Activated naive CD8-positive, alpha-beta T cell (primary cell): ENCODE data around the gene TRERF1.

Experiments used
- H3K27ac Mint-ChIP-seq: one replicate; pipeline ENCODE4 v1.8.0; 2021; ENCODE audit warnings: mixed read lengths
- H3K27me3 Mint-ChIP-seq: one replicate; pipeline ENCODE4 v1.8.0; 2021; ENCODE audit warnings: mixed read lengths
- H3K36me3 Mint-ChIP-seq: one replicate; pipeline ENCODE4 v1.8.0; 2021; ENCODE audit warnings: mixed read lengths
- H3K4me1 Mint-ChIP-seq: one replicate; pipeline ENCODE4 v1.8.0; 2021; ENCODE audit warnings: low read depth, mixed read lengths
- H3K4me3 Mint-ChIP-seq: one replicate; pipeline ENCODE4 v1.8.0; 2021; ENCODE audit warnings: mild to moderate bottlenecking, mixed read lengths
- H3K9me3 Mint-ChIP-seq: one replicate; pipeline ENCODE4 v1.8.0; 2021; ENCODE audit warnings: low read depth, mixed read lengths

Gene TRERF1

GRCh38 chr6:42419490-42420280, 32.0 kb downstream of the TRERF1 start:
- Mint-ChIP-seq H3K36me3 (peaks cover 5% of the 10 kb centered on the region), H3K27ac (peak overlapping the region; percentile 41), H3K4me3 (no peak overlapping the region), H3K27me3 (no peaks in the 10 kb centered on the region), H3K4me1 (peaks cover 80% of the 10 kb centered on the region), H3K9me3 (no peaks in the 10 kb centered on the region)

- Mint-ChIP-seq H3K27ac (no peak overlapping the region), H3K36me3 (peaks cover 3% of the 10 kb centered on the region), H3K4me1 (peaks cover 79% of the 10 kb centered on the region), H3K9me3 (no peaks in the 10 kb centered on the region), H3K27me3 (no peaks in the 10 kb centered on the region), H3K4me3 (no peak overlapping the region)
Observed at GRCh38 chr6:42418724-42419123, 33.0 kb downstream of the TRERF1 start.

GRCh38 chr6:42417641-42418112, 34.0 kb downstream of the TRERF1 start:
- H3K27me3 Mint-ChIP-seq = no peaks in the 10 kb centered on the region
- peak overlapping the region; percentile 64 for H3K27ac Mint-ChIP-seq
- peak overlapping the region; percentile 63 for H3K4me3 Mint-ChIP-seq
- H3K36me3 Mint-ChIP-seq = peaks cover 3% of the 10 kb centered on the region
- H3K4me1 Mint-ChIP-seq = peaks cover 72% of the 10 kb centered on the region
- H3K9me3 Mint-ChIP-seq = no peaks in the 10 kb centered on the region

GRCh38 chr6:42411406-42411805, 40.3 kb downstream of the TRERF1 start:
- Mint-ChIP-seq H3K4me1 (peaks cover 62% of the 10 kb centered on the region), H3K27me3 (no peaks in the 10 kb centered on the region), H3K9me3 (no peaks in the 10 kb centered on the region), H3K36me3 (peaks cover 3% of the 10 kb centered on the region), H3K27ac (peak overlapping the region; percentile 28), H3K4me3 (no peak overlapping the region)

- Mint-ChIP-seq H3K4me1 (peaks cover 60% of the 10 kb centered on the region), H3K9me3 (no peaks in the 10 kb centered on the region), H3K27ac (peak overlapping the region; percentile 42), H3K4me3 (no peak overlapping the region), H3K36me3 (peaks cover 3% of the 10 kb centered on the region), H3K27me3 (no peaks in the 10 kb centered on the region)
Observed at GRCh38 chr6:42410861-42411260, 40.9 kb downstream of the TRERF1 start.

- Mint-ChIP-seq H3K4me3 (no peak overlapping the region), H3K36me3 (peaks cover 3% of the 10 kb centered on the region), H3K27me3 (no peaks in the 10 kb centered on the region), H3K4me1 (peaks cover 55% of the 10 kb centered on the region), H3K9me3 (no peaks in the 10 kb centered on the region), H3K27ac (no peak overlapping the region)
Observed at GRCh38 chr6:42409581-42409980, 42.1 kb downstream of the TRERF1 start.

- Mint-ChIP-seq H3K4me3 (no peak overlapping the region), H3K4me1 (peaks cover 68% of the 10 kb centered on the region), H3K9me3 (no peaks in the 10 kb centered on the region), H3K27ac (peak overlapping the region; percentile 85), H3K36me3 (peaks cover 3% of the 10 kb centered on the region), H3K27me3 (no peaks in the 10 kb centered on the region)
Observed at GRCh38 chr6:42407379-42407778, 44.3 kb downstream of the TRERF1 start.

GRCh38 chr6:42406306-42407280, 45.1 kb downstream of the TRERF1 start:
- Mint-ChIP-seq H3K4me3 (no peak overlapping the region), H3K27ac (peak overlapping the region; percentile 66), H3K36me3 (peaks cover 3% of the 10 kb centered on the region)

GRCh38 chr6:42405021-42405420, 46.7 kb downstream of the TRERF1 start:
- Mint-ChIP-seq H3K9me3 (no peaks in the 10 kb centered on the region), H3K36me3 (no peaks in the 10 kb centered on the region)

More at GRCh38 chr6:42406306-42407280, 45.1 kb downstream of the TRERF1 start:
- Mint-ChIP-seq H3K4me1 (peaks cover 75% of the 10 kb centered on the region), H3K9me3 (no peaks in the 10 kb centered on the region), H3K27me3 (no peaks in the 10 kb centered on the region)

GRCh38 chr6:42404484-42404883, 47.2 kb downstream of the TRERF1 start:
- Mint-ChIP-seq H3K4me1 (peaks cover 78% of the 10 kb centered on the region), H3K9me3 (no peaks in the 10 kb centered on the region), H3K4me3 (peak overlapping the region; percentile 43), H3K27ac (peak overlapping the region; percentile 91), H3K36me3 (no peaks in the 10 kb centered on the region), H3K27me3 (no peaks in the 10 kb centered on the region)

More at GRCh38 chr6:42405021-42405420, 46.7 kb downstream of the TRERF1 start:
- Mint-ChIP-seq H3K27me3 (no peaks in the 10 kb centered on the region), H3K4me1 (peaks cover 79% of the 10 kb centered on the region), H3K4me3 (no peak overlapping the region), H3K27ac (peak overlapping the region; percentile 91)

- Mint-ChIP-seq H3K36me3 (no peaks in the 10 kb centered on the region), H3K27ac (peak overlapping the region; percentile 91), H3K4me1 (peaks cover 81% of the 10 kb centered on the region), H3K9me3 (no peaks in the 10 kb centered on the region), H3K4me3 (peak overlapping the region; percentile 43), H3K27me3 (no peaks in the 10 kb centered on the region)
Observed at GRCh38 chr6:42403831-42404230, 47.9 kb downstream of the TRERF1 start.

- H3K4me3 Mint-ChIP-seq = no peak overlapping the region
- H3K27me3 Mint-ChIP-seq = no peaks in the 10 kb centered on the region
- H3K27ac Mint-ChIP-seq = peak overlapping the region; percentile 59
- no peaks in the 10 kb centered on the region for H3K9me3 Mint-ChIP-seq
- H3K36me3 Mint-ChIP-seq = peaks cover 1% of the 10 kb centered on the region
- peaks cover 85% of the 10 kb centered on the region for H3K4me1 Mint-ChIP-seq
Observed at GRCh38 chr6:42403421-42403820, 48.3 kb downstream of the TRERF1 start.

GRCh38 chr6:42402184-42402583, 49.5 kb downstream of the TRERF1 start:
- H3K9me3 Mint-ChIP-seq = no peaks in the 10 kb centered on the region
- H3K27ac Mint-ChIP-seq = peak overlapping the region; percentile 90
- H3K27me3 Mint-ChIP-seq = no peaks in the 10 kb centered on the region
- peak overlapping the region; percentile 73 for H3K4me3 Mint-ChIP-seq
- peaks cover 85% of the 10 kb centered on the region for H3K4me1 Mint-ChIP-seq
- peaks cover 2% of the 10 kb centered on the region for H3K36me3 Mint-ChIP-seq

GRCh38 chr6:42401613-42401951, 50.1 kb downstream of the TRERF1 start:
- peak overlapping the region; percentile 90 for H3K27ac Mint-ChIP-seq
- H3K9me3 Mint-ChIP-seq = no peaks in the 10 kb centered on the region
- no peak overlapping the region for H3K4me3 Mint-ChIP-seq
- H3K36me3 Mint-ChIP-seq = peaks cover 2% of the 10 kb centered on the region
- peaks cover 85% of the 10 kb centered on the region for H3K4me1 Mint-ChIP-seq
- no peaks in the 10 kb centered on the region for H3K27me3 Mint-ChIP-seq
